Adrenal gland (tissue), 5 donors: ENCODE data around the gene DMTF1.

Experiments
- CTCF ChIP-seq, 6 experiments: fragments of 450-650 bp in 4 of 6; fragments of 200-600 bp in 2 of 6; sonication (generic) in 1 of 6; IDR thresholded peaks; 1 replicate in 5 of 6; 2 replicates in 1 of 6; pipeline versions ENCODE4 v1.5.1 to v1.8.0; 2016 to 2021; ENCODE audit warnings: antibody characterized with exemption in 6 of 6, mild to moderate bottlenecking in 2 of 6, moderate library complexity in 1 of 6
- POLR2A ChIP-seq, 2 donors: fragments of 450-650 bp; IDR thresholded peaks; one replicate each; pipeline ENCODE4 v1.6.1; 2017; ENCODE audit warnings: antibody characterized with exemption in 2 of 2, mild to moderate bottlenecking in 2 of 2, moderate library complexity in 1 of 2
- donor health status: DM: no; HTN: no; CAD: no.

GRCh38 chr7:87146740-87147386 lies 5.4 kb upstream of the DMTF1 start:
- TF ChIP-seq POLR2A (IDR thresholded peaks at IDR 0.05) (no peak), CTCF (IDR thresholded peaks at IDR 0.05) (no peak)
